GM12875 (cell line): Measurements from ENCODE around the gene FERMT2.

Experiments used
- H3K4me3 ChIP-seq: one replicate; pipeline ENCODE4 v1.5.1; 2011; ENCODE audit warnings: low read depth, low read length, control low read depth
- CTCF ChIP-seq: IDR thresholded peaks from 2 replicates; pipeline ENCODE4 v1.5.1; 2011; ENCODE audit warnings: low read depth, mild to moderate bottlenecking, control low read depth, inconsistent platforms, low read length, moderate library complexity, borderline replicate concordance; ENCODE audit not compliant: insufficient read depth

Gene FERMT2

GRCh38 chr14:52987514-52987913 lies 36.7 kb upstream of the FERMT2 start:
- H3K4me3 ChIP-seq, result no peak overlapping the region
- no peak for TF ChIP-seq CTCF

- no peak overlapping the region for H3K4me3 ChIP-seq
- no peak for TF ChIP-seq CTCF
Observed at GRCh38 chr14:52987042-52987441, 36.2 kb upstream of the FERMT2 start.

- no peak overlapping the region for H3K4me3 ChIP-seq
- TF ChIP-seq CTCF, result no peak
Observed at GRCh38 chr14:52977798-52978197, 26.9 kb upstream of the FERMT2 start.

GRCh38 chr14:52974406-52974805 lies 23.6 kb upstream of the FERMT2 start:
- H3K4me3 ChIP-seq, result no peak overlapping the region
- no peak for TF ChIP-seq CTCF

- no peak overlapping the region for H3K4me3 ChIP-seq
- TF ChIP-seq CTCF, result peak; percentile 62
Observed at GRCh38 chr14:52961060-52961639, 10.3 kb upstream of the FERMT2 start.

GRCh38 chr14:52960627-52961026 lies 9.8 kb upstream of the FERMT2 start:
- TF ChIP-seq CTCF, result no peak
- no peak overlapping the region for H3K4me3 ChIP-seq

- no peak overlapping the region for H3K4me3 ChIP-seq
- TF ChIP-seq CTCF, result no peak
Observed at GRCh38 chr14:52954346-52955214, 3.7 kb upstream of the FERMT2 start.
